Mucosa of descending colon (tissue), 3 donors: Measurements from ENCODE around the gene KLF11. TPM values are rescaled to one million over a fixed set of nuclear protein-coding genes. Genes with fewer than 3 reads are reported as not detected.

ENCODE experiments used
- ATAC-seq: fragments of 200-7000 bp; cut with Tn5 transposase; one replicate; pipeline ENCODE4 v1.9.1; 2020; ENCODE audit warnings: mild to moderate bottlenecking, moderate library complexity
- DNase-seq, 3 donors: peaks; one replicate each; pipeline ENCODE4 v3.0.0-alpha.2; 2020
- H3K36me3 ChIP-seq: fragments of 200-600 bp; one replicate; pipeline ENCODE4 v1.8.0; 2021; ENCODE audit warnings: low read depth, mild to moderate bottlenecking
- H3K4me1 ChIP-seq: fragments of 200-600 bp; one replicate; pipeline ENCODE4 v1.8.0; 2021; ENCODE audit warnings: low read depth, mild to moderate bottlenecking
- H3K4me3 ChIP-seq: fragments of 200-600 bp; one replicate; pipeline ENCODE4 v1.8.0; 2021; ENCODE audit warnings: mild to moderate bottlenecking
- H3K9me3 ChIP-seq: fragments of 200-600 bp; one replicate; pipeline ENCODE4 v1.8.0; 2021; ENCODE audit warnings: mild to moderate bottlenecking
- CTCF ChIP-seq: fragments of 200-600 bp; IDR thresholded peaks from one replicate; pipeline ENCODE4 v1.8.0; 2022; ENCODE audit warnings: antibody characterized with exemption, mild to moderate bottlenecking
- intact Hi-C, 2 donors: fragments of 100-400 bp; cut with DNase I in 1 of 2; cut with micrococcal nuclease in 1 of 2; formaldehyde crosslinking; loops; one replicate each; pipeline versions ENCODE4 v1.11.0 to v1.11.1; 2022; cut with DNase I, micrococcal nuclease
- long read RNA-seq, 2 donors: library from polyadenylated mRNA; unstranded; transcript quantifications; one replicate each; pipeline ENCODE4 v2.0.0, GENCODE V29; 2019 to 2021
- total RNA-seq, 3 donors: library from RNA; stranded (reverse); fragmentation: NEBNext Ultra II Directional in 2 of 3; extraction: Animal tissue kit (Norgen Biotek cat#: 25700) in 2 of 3; gene quantifications; one replicate each; pipeline versions ENCODE4 v1.2.1 to v1.2.4, GENCODE V29; 2021 to 2023
- donor health status: DM: no; HTN: no; CAD: no; lungs with moderate emphysema.
- donor health status: DM: no; HTN: no; CAD: no.
- donor health status: DM: no; HTN: yes; CAD: no.

The KLF11 gene
- total RNA-seq = 10 to 100 TPM in 2 of 3 donors, 1 to 10 TPM in 1; 5.9 to 34.7 (median 11.9) TPM
- long read RNA-seq, donor 1, full-length matches to known transcripts = 13 of 49 reads
- long read RNA-seq, donor 1, partial matches to known transcripts = 35 of 49 reads
- long read RNA-seq, donor 1, other reads (novel, unspliced or antisense) = 1 of 49 reads
- long read RNA-seq, donor 2 = 0 reads

DNA sequence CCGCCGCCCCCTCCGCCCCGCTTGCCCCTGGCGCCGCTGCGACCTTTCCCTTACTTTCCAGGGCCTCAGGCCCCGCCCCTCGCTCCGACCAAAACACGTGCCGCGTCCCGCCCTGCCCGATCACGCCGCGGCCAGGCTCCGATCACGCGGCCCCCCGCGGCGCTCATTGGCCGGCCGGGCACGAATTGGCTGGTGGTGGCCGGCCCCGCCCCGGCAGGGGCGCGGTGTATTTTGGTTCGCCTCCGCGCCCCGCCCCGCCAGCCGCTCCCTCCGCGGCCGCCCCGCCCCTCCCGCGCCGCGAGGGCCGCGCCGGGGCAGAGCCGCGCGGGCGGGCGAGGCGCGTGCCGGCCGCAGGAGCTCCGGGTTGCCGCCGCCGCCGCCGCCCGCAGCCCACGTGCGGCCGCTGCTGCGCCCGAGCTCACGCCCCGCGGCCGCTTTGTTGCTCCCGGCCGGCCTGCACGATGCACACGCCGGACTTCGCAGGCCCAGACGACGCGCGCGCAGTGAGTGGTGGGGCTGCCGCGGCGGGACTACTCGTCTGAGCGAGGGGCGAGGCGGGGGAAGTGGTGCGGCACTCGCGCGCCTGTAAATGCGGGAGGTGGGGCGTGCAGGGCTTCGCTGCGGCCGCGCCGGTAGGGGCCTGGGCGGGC, at the start of gene KLF11:
Gene KLF11, plus strand, starts transcription at position 295 of the 650 bp plus-strand sequence. Its CDS starts 167 bp downstream, at position 462.
- Histone ChIP-seq H3K36me3 (no peaks in the 10 kb centered on the region), H3K4me1 (peaks cover 5% of the 10 kb centered on the region), H3K9me3 (no peaks in the 10 kb centered on the region), H3K4me3 (peak within 1 kb of the TSS; percentile 3)
- TF ChIP-seq CTCF = no peak
- ATAC-seq = peak; percentile 88
- intact Hi-C loops = loop anchor here in 1 of 2 donors (10.0 kb wide), 1 partner anchor 59 kb away; no protein-coding TSS in a partner anchor
- peak; percentile 93 to 95 (median 93) for DNase-seq

DNA sequence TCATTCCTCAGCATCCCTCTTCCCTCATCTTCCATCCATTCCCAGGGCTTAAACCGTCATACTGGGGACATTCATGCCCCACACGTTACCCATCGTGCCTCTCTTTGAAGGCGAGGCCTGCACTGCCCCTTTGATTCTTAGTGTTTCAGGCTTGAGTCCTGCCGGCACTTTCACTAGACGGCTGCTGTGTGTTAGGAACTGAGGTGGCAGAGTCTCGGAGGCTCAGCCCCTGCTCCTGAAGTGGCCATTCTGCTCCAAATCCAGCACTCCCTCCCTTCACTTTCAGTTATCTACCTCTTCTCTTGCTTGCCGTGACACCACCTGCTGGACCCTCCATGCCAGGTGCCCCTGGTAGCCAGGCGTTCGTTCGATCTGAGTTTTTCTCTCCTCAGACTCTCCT, 48.9 kb upstream of the KLF11 start:
- Histone ChIP-seq H3K36me3 (no peaks in the 10 kb centered on the region), H3K4me1 (no peaks in the 10 kb centered on the region), H3K9me3 (no peaks in the 10 kb centered on the region), H3K4me3 (no peak overlapping the region)
- intact Hi-C loops = no loop called here
- no peak for TF ChIP-seq CTCF
- ATAC-seq (no peak), DNase-seq (peak in 1 of 3 donors; percentile 5)

GRCh38 chr2:9995059-9995458, 48.3 kb upstream of the KLF11 start:
- no peak for TF ChIP-seq CTCF
- ATAC-seq (no peak), DNase-seq (peak in 1 of 3 donors; percentile 2)
- intact Hi-C loops = no loop called here
- no peaks in the 10 kb centered on the region for H3K9me3 ChIP-seq
- no peaks in the 10 kb centered on the region for H3K36me3 ChIP-seq
- H3K4me3 ChIP-seq = no peak overlapping the region
- H3K4me1 ChIP-seq = no peaks in the 10 kb centered on the region

DNA sequence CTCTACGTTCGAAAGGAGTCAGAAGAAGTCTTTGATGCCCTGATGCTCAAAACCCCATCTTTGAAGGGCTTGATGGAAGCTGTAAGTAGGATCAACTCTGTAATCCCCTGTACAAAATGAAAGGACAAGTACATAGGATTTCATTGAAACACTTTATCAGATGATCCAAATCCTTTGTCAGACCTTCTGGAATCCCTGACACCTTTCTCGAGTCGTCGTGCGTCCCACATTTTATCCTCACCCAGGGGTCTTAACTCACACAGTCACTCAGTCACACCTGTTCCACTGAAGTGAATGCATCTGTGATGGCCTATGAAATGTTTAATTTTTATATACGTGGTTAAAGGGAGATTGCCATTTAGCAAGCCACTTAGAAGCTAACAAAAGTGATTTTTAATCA, 47.0 kb upstream of the KLF11 start:
- TF ChIP-seq CTCF = no peak
- Histone ChIP-seq H3K4me3 (no peak overlapping the region), H3K36me3 (no peaks in the 10 kb centered on the region), H3K4me1 (no peaks in the 10 kb centered on the region), H3K9me3 (no peaks in the 10 kb centered on the region)
- ATAC-seq = no peak
- no peak for DNase-seq
- intact Hi-C loops = no loop called here

- no peaks in the 10 kb centered on the region for H3K9me3 ChIP-seq
- ATAC-seq = no peak
- no peak overlapping the region for H3K4me3 ChIP-seq
- no peaks in the 10 kb centered on the region for H3K4me1 ChIP-seq
- no peak for TF ChIP-seq CTCF
- intact Hi-C loops = no loop called here
- no peaks in the 10 kb centered on the region for H3K36me3 ChIP-seq
- no peak for DNase-seq
These were observed 45.4 kb upstream of the KLF11 start for GRCh38 chr2:9997936-9998335.
